KMS-11 (cell line): Measurements from ENCODE around the gene PSG4.
"Not testable (repeated sequence)": the region's sequence is repeated elsewhere in the genome, so short reads cannot be mapped to it uniquely, and the experiment has no call there.

Experiments
- H2AFZ ChIP-seq: fragments of 200-600 bp; sonication (generic); 2 replicates; pipeline ENCODE4 v1.6.1; 2016; ENCODE audit warnings: antibody characterized with exemption, mixed run types, low read depth
- H3K27ac ChIP-seq: fragments of 200-600 bp; sonication (generic); 2 replicates; pipeline ENCODE4 v1.6.1; 2016; ENCODE audit warnings: mild to moderate bottlenecking, mixed run types
- H3K27me3 ChIP-seq: fragments of 200-600 bp; sonication (generic); 2 replicates; pipeline ENCODE4 v1.6.1; 2017; ENCODE audit warnings: mild to moderate bottlenecking, low read depth, mixed run types, moderate library complexity; ENCODE audit not compliant: insufficient read depth
- H3K36me3 ChIP-seq: fragments of 200-600 bp; sonication (generic); 2 replicates; pipeline ENCODE4 v1.6.1; 2017; ENCODE audit warnings: mild to moderate bottlenecking, mixed run types; ENCODE audit not compliant: insufficient read depth
- H3K4me1 ChIP-seq: fragments of 200-600 bp; sonication (generic); 2 replicates; pipeline ENCODE4 v1.6.1; 2016; ENCODE audit warnings: mild to moderate bottlenecking, low read depth, mixed run types; ENCODE audit not compliant: poor library complexity, severe bottlenecking
- H3K4me2 ChIP-seq: fragments of 200-600 bp; sonication (generic); 2 replicates; pipeline ENCODE4 v1.7.0; 2016; ENCODE audit warnings: mild to moderate bottlenecking, mixed run types
- H3K4me3 ChIP-seq: fragments of 200-600 bp; sonication (generic); IDR thresholded peaks from 2 replicates; pipeline ENCODE4 v1.6.1; 2017; ENCODE audit warnings: low read depth, low read length, mixed read lengths; ENCODE audit not compliant: insufficient read depth
- H3K79me2 ChIP-seq: fragments of 200-600 bp; sonication (generic); 2 replicates; pipeline ENCODE4 v1.6.1; 2016; ENCODE audit warnings: low read depth, mixed run types; ENCODE audit not compliant: insufficient read depth
- H3K9ac ChIP-seq: fragments of 200-600 bp; sonication (generic); 2 replicates; pipeline ENCODE4 v1.6.1; 2016; ENCODE audit warnings: mild to moderate bottlenecking, mixed run types
- H4K20me1 ChIP-seq: fragments of 200-600 bp; sonication (generic); 2 replicates; pipeline ENCODE4 v1.6.1; 2016; ENCODE audit warnings: mild to moderate bottlenecking, mixed run types; ENCODE audit not compliant: insufficient read depth
- TF ChIP-seq, protein P1 (sequence below): fragments of 200-600 bp; sonication (generic); conservative IDR thresholded peaks from 2 replicates; pipeline ENCODE4 v1.6.1; 2017; ENCODE audit warnings: low read depth, mild to moderate bottlenecking, antibody characterized with exemption, low read length, moderate library complexity, mixed read lengths

PSG4 gene

GRCh38 chr19:43229315-43229714 lies 23.9 kb upstream of the PSG4 start:
- Histone ChIP-seq H3K79me2 (no peaks in the 10 kb centered on the region), H3K27ac (no peak overlapping the region), H4K20me1 (no peaks in the 10 kb centered on the region), H2AFZ (no peak overlapping the region), H3K36me3 (no peaks in the 10 kb centered on the region), H3K4me3 (no peak overlapping the region), H3K4me2 (no peak overlapping the region), H3K4me1 (no peaks in the 10 kb centered on the region), H3K9ac (no peak overlapping the region), H3K27me3 (no peaks in the 10 kb centered on the region)
- TF ChIP-seq, protein P1, sequence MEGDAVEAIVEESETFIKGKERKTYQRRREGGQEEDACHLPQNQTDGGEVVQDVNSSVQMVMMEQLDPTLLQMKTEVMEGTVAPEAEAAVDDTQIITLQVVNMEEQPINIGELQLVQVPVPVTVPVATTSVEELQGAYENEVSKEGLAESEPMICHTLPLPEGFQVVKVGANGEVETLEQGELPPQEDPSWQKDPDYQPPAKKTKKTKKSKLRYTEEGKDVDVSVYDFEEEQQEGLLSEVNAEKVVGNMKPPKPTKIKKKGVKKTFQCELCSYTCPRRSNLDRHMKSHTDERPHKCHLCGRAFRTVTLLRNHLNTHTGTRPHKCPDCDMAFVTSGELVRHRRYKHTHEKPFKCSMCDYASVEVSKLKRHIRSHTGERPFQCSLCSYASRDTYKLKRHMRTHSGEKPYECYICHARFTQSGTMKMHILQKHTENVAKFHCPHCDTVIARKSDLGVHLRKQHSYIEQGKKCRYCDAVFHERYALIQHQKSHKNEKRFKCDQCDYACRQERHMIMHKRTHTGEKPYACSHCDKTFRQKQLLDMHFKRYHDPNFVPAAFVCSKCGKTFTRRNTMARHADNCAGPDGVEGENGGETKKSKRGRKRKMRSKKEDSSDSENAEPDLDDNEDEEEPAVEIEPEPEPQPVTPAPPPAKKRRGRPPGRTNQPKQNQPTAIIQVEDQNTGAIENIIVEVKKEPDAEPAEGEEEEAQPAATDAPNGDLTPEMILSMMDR = peak; percentile 35; the same call in 1 of the 2 replicates

DNA sequence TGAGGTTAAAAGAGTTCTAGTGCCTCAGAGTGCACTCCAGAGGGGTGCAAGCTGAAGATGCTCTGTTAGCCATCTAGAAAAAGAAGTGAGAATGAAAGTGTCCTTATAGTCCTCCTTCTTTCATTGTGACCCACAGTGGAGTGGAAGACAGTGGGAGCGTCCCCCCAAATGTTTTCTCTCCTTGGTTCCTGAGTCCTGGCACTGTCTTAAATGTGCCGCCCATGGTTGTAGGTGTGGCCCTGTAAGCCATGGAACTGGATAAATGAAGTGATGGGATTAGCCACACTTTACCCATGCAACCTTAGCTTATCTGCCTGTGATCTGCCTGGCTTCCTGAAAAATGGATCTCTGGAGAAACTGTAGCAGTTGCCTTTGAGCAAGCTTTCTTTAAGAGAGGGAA lies 23.3 kb upstream of the PSG4 start:
- H3K4me1 ChIP-seq, H3K9ac ChIP-seq, H3K27me3 ChIP-seq, H3K4me3 ChIP-seq, H3K27ac ChIP-seq, H3K79me2 ChIP-seq, H4K20me1 ChIP-seq, H3K36me3 ChIP-seq, H2AFZ ChIP-seq, H3K4me2 ChIP-seq: not testable (repeated sequence)

DNA sequence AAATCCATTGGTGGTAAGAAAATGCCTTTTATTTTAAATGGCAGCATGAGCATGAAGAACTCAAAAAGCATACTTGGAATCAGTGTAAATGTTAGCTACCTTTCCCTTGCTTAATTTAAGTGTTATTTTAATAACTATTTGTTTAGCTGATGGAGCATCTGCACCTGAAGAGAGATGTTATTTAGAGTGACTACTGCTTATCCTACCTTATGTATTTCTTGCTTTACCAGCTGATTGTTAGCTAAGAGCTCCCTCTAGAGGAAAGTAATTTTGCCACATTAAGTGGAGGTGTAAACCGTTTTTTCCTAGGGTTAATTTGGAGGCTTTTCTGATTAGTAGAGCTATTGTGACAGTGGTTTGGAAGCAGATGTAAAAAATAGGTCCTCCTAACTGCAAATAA lies 21.5 kb upstream of the PSG4 start:
- H3K36me3 ChIP-seq, H3K79me2 ChIP-seq: not testable (repeated sequence)

GRCh38 chr19:43224855-43225253 lies 19.4 kb upstream of the PSG4 start:
- H2AFZ ChIP-seq = no peak overlapping the region
- no peak overlapping the region for H3K27ac ChIP-seq

More for the DNA sequence above, 21.5 kb upstream of the PSG4 start:
- not testable (repeated sequence) for H3K4me3 ChIP-seq, H3K27me3 ChIP-seq, H3K4me2 ChIP-seq, H4K20me1 ChIP-seq, H3K9ac ChIP-seq, H2AFZ ChIP-seq, H3K4me1 ChIP-seq, H3K27ac ChIP-seq
- TF ChIP-seq, protein P1 = 0 out of 2 replicates have a peak, but pooled peaks have one; percentile 24

DNA sequence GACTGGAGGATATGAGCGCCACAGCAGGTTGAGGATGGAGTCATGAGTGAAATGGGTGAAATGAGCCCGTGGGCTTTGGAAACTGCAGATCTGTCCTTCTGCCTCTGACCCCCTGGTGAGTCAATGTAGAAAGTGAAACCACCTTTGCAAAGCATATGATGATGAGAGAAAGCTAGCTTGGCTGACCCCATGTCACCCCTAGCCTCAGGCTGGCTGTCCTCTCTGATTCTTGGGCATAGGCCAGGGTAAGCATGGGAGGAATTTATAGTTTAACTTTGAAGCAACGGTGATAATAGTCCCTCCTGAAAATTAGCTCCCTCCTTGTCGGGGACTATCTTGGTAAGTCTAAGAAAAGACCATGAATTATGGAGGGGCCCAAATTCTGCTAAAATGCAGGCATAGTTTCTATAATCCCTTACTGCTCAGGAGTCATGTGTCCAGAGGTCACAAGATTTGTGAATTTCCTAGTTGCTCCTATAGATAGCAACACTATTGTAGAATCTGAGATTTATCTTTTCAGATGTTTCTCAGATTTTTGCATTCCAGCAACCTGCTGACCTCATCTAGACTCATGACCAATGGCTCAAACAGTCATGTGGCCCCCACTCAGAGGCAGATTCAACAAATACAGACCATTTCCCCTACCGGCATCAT lies 18.9 kb upstream of the PSG4 start:
- H2AFZ ChIP-seq, H3K79me2 ChIP-seq, H3K36me3 ChIP-seq, H3K4me1 ChIP-seq, H3K4me2 ChIP-seq, H4K20me1 ChIP-seq, H3K4me3 ChIP-seq, H3K9ac ChIP-seq, H3K27ac ChIP-seq, H3K27me3 ChIP-seq: not testable (repeated sequence)

More at GRCh38 chr19:43224855-43225253, 19.4 kb upstream of the PSG4 start:
- Histone ChIP-seq H3K79me2 (no peaks in the 10 kb centered on the region), H3K4me3 (no peak overlapping the region), H3K9ac (no peak overlapping the region), H3K4me1 (no peaks in the 10 kb centered on the region), H3K36me3 (no peaks in the 10 kb centered on the region), H3K4me2 (no peak overlapping the region), H4K20me1 (no peaks in the 10 kb centered on the region), H3K27me3 (no peaks in the 10 kb centered on the region)
- TF ChIP-seq, protein P1 = no peak

- H3K27ac ChIP-seq, H3K4me2 ChIP-seq, H3K79me2 ChIP-seq, H3K4me1 ChIP-seq, H3K27me3 ChIP-seq, H2AFZ ChIP-seq, H3K4me3 ChIP-seq, H3K36me3 ChIP-seq, H3K9ac ChIP-seq, H4K20me1 ChIP-seq: not testable (repeated sequence)
Measured at GRCh38 chr19:43221891-43222290, 16.5 kb upstream of the PSG4 start.

DNA sequence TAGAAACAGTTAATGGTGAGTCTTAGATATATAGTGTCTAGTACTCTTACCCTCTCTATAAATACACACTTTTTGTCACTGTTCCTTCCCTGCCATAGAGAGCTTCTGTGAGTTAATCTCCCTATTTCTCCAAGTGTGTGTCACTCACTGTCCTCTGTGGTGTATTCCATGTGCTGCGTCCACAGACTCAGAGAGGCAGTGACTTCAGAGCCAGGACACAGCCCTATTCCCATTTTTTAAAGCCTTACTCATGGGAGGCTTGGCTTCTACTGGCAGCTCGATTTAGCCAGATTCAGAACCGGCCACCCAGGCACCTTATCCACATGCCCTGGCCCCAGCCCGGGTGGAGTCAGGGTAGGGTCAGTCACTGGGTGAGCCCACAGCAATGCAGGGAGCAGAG lies 13.7 kb upstream of the PSG4 start:
- not testable (repeated sequence) for H3K4me2 ChIP-seq

DNA sequence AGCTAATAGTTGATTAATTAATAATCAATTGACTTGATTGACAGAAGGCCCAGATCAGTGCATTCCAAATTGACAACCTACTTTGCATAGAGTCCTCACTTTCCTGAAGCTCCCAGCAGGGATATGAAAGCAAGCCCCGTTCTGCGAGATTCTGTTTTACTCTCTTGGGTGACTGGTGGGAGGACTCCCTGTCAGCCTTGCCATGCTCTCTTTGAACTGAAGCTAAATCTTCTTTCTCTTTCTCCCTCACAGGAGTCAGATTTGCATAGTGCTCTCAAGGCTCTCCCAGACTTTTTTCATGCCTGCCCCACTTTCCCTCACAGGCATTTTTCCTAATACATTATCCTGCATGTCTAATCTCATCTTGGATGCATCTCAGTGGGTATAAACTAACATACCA lies 10.4 kb upstream of the PSG4 start:
- not testable (repeated sequence) for H3K79me2 ChIP-seq, H3K4me1 ChIP-seq, H3K4me3 ChIP-seq, H3K27ac ChIP-seq, H3K27me3 ChIP-seq, H4K20me1 ChIP-seq, H2AFZ ChIP-seq, H3K9ac ChIP-seq, H3K4me2 ChIP-seq, H3K36me3 ChIP-seq

More for the DNA sequence above, 13.7 kb upstream of the PSG4 start:
- not testable (repeated sequence) for H3K4me3 ChIP-seq, H3K36me3 ChIP-seq, H2AFZ ChIP-seq, H4K20me1 ChIP-seq, H3K4me1 ChIP-seq, H3K9ac ChIP-seq, H3K79me2 ChIP-seq, H3K27ac ChIP-seq, H3K27me3 ChIP-seq
